ENCODE measurements around the gene SIVA1. TPM values are rescaled to one million over a fixed set of nuclear protein-coding genes. Genes with fewer than 3 reads are reported as not detected.

The SIVA1 gene
- total and polyA plus RNA-seq, 2 of the 8 experiments (the other 6 are each of a cell fraction or from before 2014, with no cell fraction given) = 123 to 589 TPM

GRCh38 chr14:104715871-104716270 is 37.1 kb upstream of the SIVA1 start:
- no peak overlapping the region for H3K4me3 ChIP-seq (ENCODE audit: extremely low read depth in 1 of 4, insufficient read depth in 2 of 4, low read depth in 3 of 4, low read length in 4 of 4)
- no peaks in the 10 kb centered on the region for H3K9me3 ChIP-seq (ENCODE audit: insufficient read depth in 2 of 2, low read depth in 1 of 2, low read length in 1 of 2)
- H3K18ac ChIP-seq (ENCODE audit: extremely low read depth, low read length) = no peak overlapping the region
- no peak overlapping the region for H2BK120ac ChIP-seq (replicated peaks; ENCODE audit: low read depth, low read length)
- CTCF ChIA-PET (ENCODE audit: partially characterized antibody) = interaction anchor here (0.9 to 1.2 kb wide), 4 partner anchors 10 to 63 kb away, joined by 3 to 4 read pairs (median 3); no protein-coding TSS in a partner anchor
- peaks cover 0 to 5% of the 10 kb centered on the region in 2 experiments for H4K20me1 ChIP-seq (replicated peaks in 1 of 2; ENCODE audit: control insufficient read depth in 1 of 2, insufficient read depth in 2 of 2, low read length in 2 of 2)
- no peak overlapping the region for H2BK12ac ChIP-seq (ENCODE audit: low read depth, low read length)
- H3K36me3 ChIP-seq (ENCODE audit: control insufficient read depth in 2 of 4, insufficient read depth in 4 of 4, low read length in 3 of 4) = peaks cover 0 to 40% (median 2%) of the 10 kb centered on the region in 4 experiments; a peak in 4 of 8 replicates
- no peak overlapping the region for H3K9ac ChIP-seq (replicated peaks in 1 of 4; ENCODE audit: extremely low read depth in 1 of 4, low read depth in 3 of 4, low read length in 3 of 4)
- no peaks in the 10 kb centered on the region for H3K27me3 ChIP-seq (replicated peaks in 1 of 4; ENCODE audit: control insufficient read depth in 3 of 4, extremely low read depth in 1 of 4, insufficient read depth in 3 of 4, low read length in 3 of 4)
- H3K14ac ChIP-seq (ENCODE audit: insufficient read length) = no peak overlapping the region
- no peak overlapping the region for H2BK15ac ChIP-seq (ENCODE audit: low read length)
- H3K4me1 ChIP-seq (replicated peaks in 1 of 4; ENCODE audit: control insufficient read depth in 3 of 4, insufficient read depth in 4 of 4, low read length in 3 of 4) = no peaks in the 10 kb centered on the region; a peak in 1 of 7 replicates
- no peak overlapping the region for H2BK20ac ChIP-seq (ENCODE audit: low read length)
- no peaks in the 10 kb centered on the region for H3K79me1 ChIP-seq (ENCODE audit: low read depth, low read length)
- H4K8ac ChIP-seq (ENCODE audit: extremely low read depth, insufficient read depth, low read length) = no peak overlapping the region
- no peak for TF ChIP-seq BACH1 (IDR thresholded peaks at IDR 0.05; ENCODE audit: low read length)
- no peak overlapping the region for H2AFZ ChIP-seq (ENCODE audit: low read length)
- FAIRE-seq (no peak), DNase-seq (ENCODE audit: low read depth in 1 of 2, low spot score in 2 of 2) (no peak)
- H3K23ac ChIP-seq (ENCODE audit: insufficient read length) = no peak overlapping the region
- no peak overlapping the region for H4K91ac ChIP-seq (replicated peaks; ENCODE audit: insufficient read length, low read length)
- no peaks in the 10 kb centered on the region for H3K79me2 ChIP-seq (ENCODE audit: control insufficient read depth in 1 of 2, insufficient read depth in 2 of 2, low read length in 2 of 2)
- 89% methylated on average over 12 of the region's 12 CpGs; no CpG with 5 or more reads in 1 of the 2 experiments for WGBS, 2 experiments (ENCODE audit: extremely low coverage in 1 of 2, insufficient coverage in 1 of 2, insufficient read length in 1 of 2, insufficient replicate concordance in 2 of 2, low coverage in 1 of 2, low lambda C conversion rate in 2 of 2, missing lambda C conversion rate in 1 of 2)
- no peaks in the 10 kb centered on the region for H3K23me2 ChIP-seq (ENCODE audit: low read depth, low read length)
- H3K56ac ChIP-seq (replicated peaks; ENCODE audit: insufficient read length, low read depth, low read length) = no peak overlapping the region
- no peak overlapping the region for H3K4ac ChIP-seq (replicated peaks; ENCODE audit: insufficient read length, low read depth, low read length)
- no peak overlapping the region for H3K4me2 ChIP-seq (ENCODE audit: insufficient read depth in 1 of 2, low read depth in 2 of 2, low read length in 2 of 2)
- no peak overlapping the region for H4K5ac ChIP-seq (ENCODE audit: insufficient read length, low read depth, low read length)
- H2BK5ac ChIP-seq (ENCODE audit: low read depth, low read length) = no peak overlapping the region
- POLR2A ChIA-PET (ENCODE audit: partially characterized antibody) = interaction anchor here (0.6 kb wide), 1 partner anchor 95 kb away, joined by 3 read pairs; no protein-coding TSS in a partner anchor
- H2AK5ac ChIP-seq (ENCODE audit: low read depth, low read length) = no peak overlapping the region
- no peak overlapping the region for H3K27ac ChIP-seq (ENCODE audit: low read depth, low read length)
